Loucy (cell line): ENCODE measurements around the gene TRPM3.

Source experiments
- CTCF ChIP-seq: fragments of 200-600 bp; sonication (generic); conservative IDR thresholded peaks from 2 replicates; pipeline ENCODE4 v1.5.1; 2014; ENCODE audit warnings: mild to moderate bottlenecking, antibody characterized with exemption, low read length
- EZH2phosphoT487 ChIP-seq: fragments of 200-600 bp; IDR thresholded peaks from 2 replicates; pipeline ENCODE4 v1.6.1; 2018; ENCODE audit warnings: antibody characterized with exemption, mild to moderate bottlenecking, moderate library complexity, borderline replicate concordance

GRCh38 chr9:70556771-70557170, 564.6 kb downstream of the TRPM3 start:
- TF ChIP-seq EZH2phosphoT487 (no peak), CTCF (no peak)
